Sigmoid colon (tissue), 7 donors: Measurements from ENCODE around the gene ZNF627. TPM values are rescaled to one million over a fixed set of nuclear protein-coding genes. Genes with fewer than 3 reads are reported as not detected.

Source experiments
- DNase-seq: peaks from one replicate; pipeline ENCODE4 v3.0.0-alpha.2; 2019
- H3K27ac ChIP-seq, 4 donors: fragments of 200-600 bp; sonication (generic); one replicate each; pipeline ENCODE4 v1.5.1; 2016 to 2019; ENCODE audit warnings: mild to moderate bottlenecking in 1 of 4
- H3K27me3 ChIP-seq, 3 donors: fragments of 200-600 bp; sonication (generic); one replicate each; pipeline ENCODE4 v1.5.1; 2019; ENCODE audit warnings: mild to moderate bottlenecking in 1 of 3
- H3K36me3 ChIP-seq, 4 donors: fragments of 200-600 bp; sonication (generic); one replicate each; pipeline ENCODE4 v1.5.1; 2016 to 2019
- H3K4me1 ChIP-seq, 4 donors: fragments of 200-600 bp; sonication (generic); one replicate each; pipeline ENCODE4 v1.5.1; 2017 to 2019
- H3K4me3 ChIP-seq, 4 donors: fragments of 200-600 bp; sonication (generic); one replicate each; pipeline ENCODE4 v1.5.1; 2017 to 2019; ENCODE audit warnings: mild to moderate bottlenecking in 2 of 4, moderate library complexity in 1 of 4
- H3K9me3 ChIP-seq, 4 donors: fragments of 200-600 bp in 3 of 4; sonication (generic) in 3 of 4; one replicate each; pipeline versions ENCODE4 v1.5.1 to v1.6.1; 2013 to 2019
- CTCF ChIP-seq, 4 experiments: fragments of 450-650 bp in 3 of 4; fragments of 200-600 bp in 1 of 4; IDR thresholded peaks; one replicate each; pipeline ENCODE4 v1.5.1; 2016 to 2019; ENCODE audit warnings: antibody characterized with exemption in 4 of 4, mild to moderate bottlenecking in 3 of 4, moderate library complexity in 2 of 4
- EP300 ChIP-seq, 4 donors: sonication (generic); formaldehyde crosslinking; IDR thresholded peaks; one replicate each; pipeline ENCODE4 v1.6.1; 2017; ENCODE audit warnings: antibody characterized with exemption in 4 of 4
- POLR2A ChIP-seq, 2 donors: fragments of 450-650 bp; IDR thresholded peaks; one replicate each; pipeline ENCODE4 v1.6.1; 2016; ENCODE audit warnings: antibody characterized with exemption in 2 of 2, mild to moderate bottlenecking in 2 of 2, moderate library complexity in 2 of 2
- POLR2AphosphoS5 ChIP-seq, 4 donors: sonication (generic); formaldehyde crosslinking; IDR thresholded peaks; one replicate each; pipeline ENCODE4 v1.6.1; 2017; ENCODE audit warnings: antibody characterized with exemption in 4 of 4
- WGBS, 2 donors: extraction: QIAGEN DNeasy Blood & Tissue Kit; methylation state at CpG; one replicate each; pipeline ENCODE4 v1.1.7; 2013; 5-methylcytosine and 5-hydroxymethylcytosine counted together
- intact Hi-C: fragments of 100-400 bp; cut with DNase I; formaldehyde crosslinking; loops from one replicate; pipeline ENCODE4 v1.15.1; 2023
- polyA plus RNA-seq, 3 donors: library from polyadenylated mRNA; stranded (reverse); fragments of 200-250 nt; gene quantifications; one replicate each; pipeline ENCODE4 v1.2.3, GENCODE V29; 2013
- total RNA-seq, 4 donors: library from RNA; depleted of rRNA; stranded (reverse); fragments of >200 nt; gene quantifications; one replicate each; pipeline ENCODE4 v1.1.0, GENCODE V29; 2016
- donor health status: healthy with polysubstance abuse.
- donor health status: Bipolar disorder and iron deficiency.
- donor health status: healthy.

The ZNF627 gene
- total RNA-seq (10 to 100 TPM in 3 of 4 donors, 1 to 10 TPM in 1; 7.9 to 13.8 (median 11.9) TPM), polyA plus RNA-seq (1 to 10 TPM; 6.2 to 6.7 (median 6.6) TPM)

- H3K9me3 ChIP-seq, result no peaks in the 10 kb centered on the region
- intact Hi-C loops, result loop anchor here (10.0 kb wide), 1 partner anchor 223 kb away; the partner anchor contains the start of gene SWSAP1
- TF ChIP-seq CTCF (IDR thresholded peaks at IDR 0.05) (peak in 1 of 4 experiments; percentile 19), POLR2A (IDR thresholded peaks at IDR 0.05) (peak; percentile 97 to 98), EP300 (IDR thresholded peaks at IDR 0.05) (peak in 1 of 4 donors; percentile 55), POLR2AphosphoS5 (IDR thresholded peaks at IDR 0.05) (peak; percentile 97 to 99 (median 98))
- no peaks in the 10 kb centered on the region for H3K36me3 ChIP-seq
- peak; percentile 100 for DNase-seq
- no peaks in the 10 kb centered on the region for H3K27me3 ChIP-seq
- H3K4me1 ChIP-seq, result peaks cover 0 to 26% (median 20%) of the 10 kb centered on the region in 4 donors
- peak within 1 kb of the TSS; percentile 82 to 99 (median 95) for H3K4me3 ChIP-seq
- peak within 1 kb of the TSS; percentile 90 to 97 (median 94) for H3K27ac ChIP-seq
- 0 to 1% methylated on average over 67 of the region's 67 CpGs for WGBS, 2 donors
These were observed at the start of gene ZNF627 for GRCh38 chr19:11597202-11598102. TSS of gene ZNF627 (plus strand) at chr19:11597483. CDS start at chr19:11597628, 145 bp downstream.

- no peak for TF ChIP-seq POLR2A (IDR thresholded peaks at IDR 0.05)
- TF ChIP-seq EP300 (IDR thresholded peaks at IDR 0.05), result no peak
- peak in 2 of 4 donors; percentile 15 to 30 for TF ChIP-seq POLR2AphosphoS5 (IDR thresholded peaks at IDR 0.05)
- no peak for TF ChIP-seq CTCF (IDR thresholded peaks at IDR 0.05)
- no peak for DNase-seq
- no peaks in the 10 kb centered on the region for H3K27me3 ChIP-seq
- H3K36me3 ChIP-seq, result peaks cover 37 to 82% (median 42%) of the 10 kb centered on the region in 4 donors
- peaks cover 0 to 90% (median 65%) of the 10 kb centered on the region in 4 donors for H3K4me1 ChIP-seq
- no peaks in the 10 kb centered on the region for H3K9me3 ChIP-seq
- H3K27ac ChIP-seq, result peak overlapping the region; percentile 2 to 99 (median 98)
- 86 to 91% methylated on average over 14 of the region's 14 CpGs for WGBS, 2 donors
- intact Hi-C loops, result no loop called here
- no peak overlapping the region for H3K4me3 ChIP-seq
These were observed 49.2 kb upstream of the ZNF627 start for GRCh38 chr19:11547929-11548700.

GRCh38 chr19:11549386-11549953 is 47.8 kb upstream of the ZNF627 start:
- TF ChIP-seq POLR2A (IDR thresholded peaks at IDR 0.05) (no peak), CTCF (IDR thresholded peaks at IDR 0.05) (no peak), EP300 (IDR thresholded peaks at IDR 0.05) (no peak), POLR2AphosphoS5 (IDR thresholded peaks at IDR 0.05) (peak; percentile 23 to 75 (median 52))
- Histone ChIP-seq H3K4me3 (no peak overlapping the region), H3K36me3 (peaks cover 41 to 82% (median 53%) of the 10 kb centered on the region in 4 donors), H3K9me3 (no peaks in the 10 kb centered on the region), H3K27me3 (no peaks in the 10 kb centered on the region), H3K27ac (peak overlapping the region; percentile 87 to 99 (median 98)), H3K4me1 (peaks cover 0 to 77% (median 56%) of the 10 kb centered on the region in 4 donors)
- intact Hi-C loops, result no loop called here
- 92 to 93% methylated on average over 24 of the region's 24 CpGs for WGBS, 2 donors
- DNase-seq, result no peak

GRCh38 chr19:11550265-11550664 is 47.0 kb upstream of the ZNF627 start:
- Histone ChIP-seq H3K27me3 (no peaks in the 10 kb centered on the region), H3K36me3 (peaks cover 41 to 81% (median 55%) of the 10 kb centered on the region in 4 donors), H3K27ac (peak overlapping the region; percentile 87 to 99 (median 98)), H3K4me1 (peaks cover 0 to 69% (median 49%) of the 10 kb centered on the region in 4 donors), H3K9me3 (no peaks in the 10 kb centered on the region), H3K4me3 (no peak overlapping the region)
- peak in 3 of 4 donors; percentile 36 to 51 (median 49) for TF ChIP-seq POLR2AphosphoS5 (IDR thresholded peaks at IDR 0.05)
- TF ChIP-seq CTCF (IDR thresholded peaks at IDR 0.05), result no peak
- no peak for TF ChIP-seq EP300 (IDR thresholded peaks at IDR 0.05)
- intact Hi-C loops, result no loop called here
- 87 to 95% methylated on average over 8 of the region's 8 CpGs for WGBS, 2 donors
- no peak for DNase-seq
